GM23338 (cell line): Measurements from ENCODE around the gene ARID3B. TPM values are rescaled to one million over a fixed set of nuclear protein-coding genes. Genes with fewer than 3 reads are reported as not detected.

ENCODE experiments used
- ATAC-seq: fragments of 200-7000 bp; cut with Tn5 transposase; 3 replicates; pipeline ENCODE4 v1.9.1; 2020
- DNase-seq: peaks from one replicate; pipeline ENCODE4 v3.0.0-alpha.2; 2015; ENCODE audit warnings: low spot score
- H2AFZ ChIP-seq: fragments of 200-600 bp; sonication (generic); 2 replicates; pipeline ENCODE4 v1.8.0; 2016; ENCODE audit warnings: antibody characterized with exemption, mild to moderate bottlenecking, moderate library complexity
- H3F3A ChIP-seq: fragments of 200-600 bp; sonication (generic); replicated peaks from 2 replicates; pipeline ENCODE4 v1.8.0; 2017; ENCODE audit warnings: antibody characterized with exemption, mixed run types, low read depth
- H3K27ac ChIP-seq: fragments of 200-600 bp; sonication (generic); 2 replicates; pipeline ENCODE4 v1.6.1; 2016; ENCODE audit warnings: low read depth
- H3K27me3 ChIP-seq: fragments of 200-600 bp; sonication (generic); 2 replicates; pipeline ENCODE4 v1.8.0; 2016; ENCODE audit warnings: mild to moderate bottlenecking, mixed run types, moderate library complexity; ENCODE audit not compliant: insufficient read depth
- H3K36me3 ChIP-seq: fragments of 200-600 bp; sonication (generic); 2 replicates; pipeline ENCODE4 v1.8.0; 2016; ENCODE audit warnings: mild to moderate bottlenecking; ENCODE audit not compliant: insufficient read depth
- H3K4me1 ChIP-seq: fragments of 200-600 bp; sonication (generic); 2 replicates; pipeline ENCODE4 v1.8.0; 2016; ENCODE audit warnings: mild to moderate bottlenecking, moderate library complexity; ENCODE audit not compliant: insufficient read depth
- H3K4me2 ChIP-seq: fragments of 200-600 bp; sonication (generic); 2 replicates; pipeline ENCODE4 v1.7.1; 2017; ENCODE audit warnings: mixed run types
- H3K4me3 ChIP-seq: fragments of 200-600 bp; sonication (generic); 2 replicates; pipeline ENCODE4 v1.6.1; 2016; ENCODE audit warnings: mixed run types
- H3K79me2 ChIP-seq: fragments of 200-600 bp; sonication (generic); replicated peaks from 2 replicates; pipeline ENCODE4 v1.8.0; 2017; ENCODE audit warnings: mild to moderate bottlenecking; ENCODE audit not compliant: insufficient read depth
- H3K9me2 ChIP-seq: fragments of 200-600 bp; sonication (generic); 2 replicates; pipeline ENCODE4 v1.8.0; 2017; ENCODE audit not compliant: insufficient read depth
- H4K20me1 ChIP-seq: fragments of 200-600 bp; sonication (generic); replicated peaks from 2 replicates; pipeline ENCODE4 v1.8.0; 2017; ENCODE audit warnings: mild to moderate bottlenecking; ENCODE audit not compliant: insufficient read depth
- H3K27ac Mint-ChIP-seq: 2 replicates; pipeline ENCODE4 v1.8.0; 2020; ENCODE audit warnings: inconsistent platforms, mild to moderate bottlenecking, moderate library complexity, mixed read lengths
- H3K27me3 Mint-ChIP-seq: 3 replicates; pipeline ENCODE4 v1.8.0; 2022; ENCODE audit warnings: low read depth, mild to moderate bottlenecking, moderate library complexity, mixed read lengths, inconsistent platforms; ENCODE audit not compliant: insufficient read depth, poor library complexity
- H3K36me3 Mint-ChIP-seq: 3 replicates; pipeline ENCODE4 v1.8.0; 2021; ENCODE audit warnings: low read depth, mild to moderate bottlenecking, inconsistent platforms, moderate library complexity, mixed read lengths
- H3K4me1 Mint-ChIP-seq: 3 replicates; pipeline ENCODE4 v1.8.0; 2020; ENCODE audit warnings: mild to moderate bottlenecking, inconsistent platforms, mixed read lengths
- H3K4me3 Mint-ChIP-seq: 3 replicates; pipeline ENCODE4 v1.8.0; 2021; ENCODE audit warnings: moderate library complexity, mild to moderate bottlenecking, inconsistent platforms, mixed read lengths
- H3K9me3 Mint-ChIP-seq: 3 replicates; pipeline ENCODE4 v1.8.0; 2020; ENCODE audit warnings: moderate library complexity, mild to moderate bottlenecking, inconsistent platforms, mixed read lengths
- CREB1 ChIP-seq: fragments of 250-450 bp; sonication (Bioruptor Pico); IDR thresholded peaks from 2 replicates; pipeline ENCODE4 v1.5.0; 2020; ENCODE audit warnings: low read depth, mild to moderate bottlenecking, moderate library complexity
- EZH2phosphoT487 ChIP-seq: fragments of 200-600 bp; sonication (generic); IDR thresholded peaks from one replicate; pipeline ENCODE4 v1.8.1; 2018; ENCODE audit warnings: antibody characterized with exemption; ENCODE audit not compliant: unreplicated experiment
- JUNB ChIP-seq: IDR thresholded peaks from one replicate; pipeline ENCODE4 v1.6.1; 2016; ENCODE audit warnings: antibody characterized with exemption; ENCODE audit not compliant: unreplicated experiment
- REST ChIP-seq: IDR thresholded peaks from one replicate; pipeline ENCODE4 v1.6.1; 2018; ENCODE audit warnings: antibody characterized with exemption; ENCODE audit not compliant: unreplicated experiment
- STAT1 ChIP-seq: IDR thresholded peaks from one replicate; pipeline ENCODE4 v1.6.1; 2016; ENCODE audit warnings: antibody characterized with exemption; ENCODE audit not compliant: unreplicated experiment
- ZNF114 ChIP-seq: fragments of 250-450 bp; sonication (Bioruptor Pico); IDR thresholded peaks from 2 replicates; pipeline ENCODE4 v1.5.0; 2020; ENCODE audit warnings: mild to moderate bottlenecking, moderate library complexity
- ZNF331 ChIP-seq: fragments of 250-450 bp; sonication (Bioruptor Pico); IDR thresholded peaks from 2 replicates; pipeline ENCODE4 v1.5.0; 2020; ENCODE audit warnings: low read depth, mild to moderate bottlenecking, moderate library complexity
- ZNF462 ChIP-seq: fragments of 250-450 bp; sonication (Bioruptor Pico); IDR thresholded peaks from 2 replicates; pipeline ENCODE4 v1.5.0; 2020; ENCODE audit warnings: mild to moderate bottlenecking, moderate library complexity
- polyA plus RNA-seq: library from polyadenylated mRNA; unstranded; fragments of >200 nt; fragmentation: Nextera tagmentation; extraction: Ambion mirVana; gene quantifications from 2 replicates; pipeline ENCODE4 v1.2.1, GENCODE V29; 2016
- total RNA-seq: library from RNA; depleted of rRNA; stranded (reverse); fragments of >200 nt; shearing (Covaris generic); gene quantifications from 2 replicates; pipeline ENCODE4 v1.2.3, GENCODE V29; 2014

The ARID3B gene
- total and polyA plus RNA-seq, 2 experiments from 2014 or later: 65.5 to 147 TPM

GRCh38 chr15:74628949-74629348, 87.9 kb downstream of the ARID3B start:
- Mint-ChIP-seq H3K36me3 (peaks cover 63% of the 10 kb centered on the region), H3K27me3 (peaks cover 16% of the 10 kb centered on the region), H3K4me1 (no peaks in the 10 kb centered on the region), H3K9me3 (no peaks in the 10 kb centered on the region), H3K27ac (no peak overlapping the region), H3K4me3 (no peak overlapping the region)
- Histone ChIP-seq H3K79me2 (no peaks in the 10 kb centered on the region), H3K4me1 (no peaks in the 10 kb centered on the region), H3K9me2 (no peaks in the 10 kb centered on the region), H3K4me2 (no peak overlapping the region), H2AFZ (no peak overlapping the region), H3K36me3 (peaks cover 11% of the 10 kb centered on the region; the same call in 1 of the 2 replicates), H3K4me3 (no peak overlapping the region), H3K27ac (no peak overlapping the region), H4K20me1 (no peaks in the 10 kb centered on the region; the same call in 1 of the 2 replicates), H3F3A (0 out of 2 replicates have a peak, but pooled peaks cover 7% of the 10 kb centered on the region), H3K27me3 (no peaks in the 10 kb centered on the region)
- no peak for DNase-seq
- ATAC-seq: no peak
- TF ChIP-seq REST (no peak), EZH2phosphoT487 (no peak), CREB1 (CRISPR knock-in tag) (no peak), ZNF331 (CRISPR knock-in tag) (no peak), JUNB (no peak), ZNF462 (no peak), STAT1 (no peak), ZNF114 (CRISPR knock-in tag) (no peak)
